Bladder microvascular endothelial cell (primary cell): ENCODE data around the gene TUBB8. TPM values are rescaled to one million over a fixed set of nuclear protein-coding genes. Genes with fewer than 3 reads are reported as not detected.

Experiments used
- total RNA-seq: library from RNA; depleted of rRNA; stranded (reverse); fragments of >200 nt; gene quantifications from 2 replicates; pipeline ENCODE4 v1.2.3, GENCODE V29; 2014

The TUBB8 gene
- total RNA-seq: not detected in 2 replicates

GRCh38 chr10:48996-49395, at the start of gene TUBB8:
TSS of gene TUBB8 (minus strand) at chr10:49296. CDS start at chr10:49238, 58 bp downstream.

Other genes with a start within 250 kb of the TUBB8 start
- gene ZMYND11, start 86.2 kb upstream of the TUBB8 start, total RNA-seq: 27.5 and 83.8 TPM in 2 replicates